HG03175 (cell line): ENCODE measurements around the gene IFI44.

Experiments
- ATAC-seq: cut with Tn5 transposase; IDR thresholded peaks from one replicate; pipeline ENCODE4 v1.9.1; 2021; ENCODE audit warnings: mild to moderate bottlenecking, moderate library complexity; ENCODE audit not compliant: unreplicated experiment

IFI44 gene

DNA sequence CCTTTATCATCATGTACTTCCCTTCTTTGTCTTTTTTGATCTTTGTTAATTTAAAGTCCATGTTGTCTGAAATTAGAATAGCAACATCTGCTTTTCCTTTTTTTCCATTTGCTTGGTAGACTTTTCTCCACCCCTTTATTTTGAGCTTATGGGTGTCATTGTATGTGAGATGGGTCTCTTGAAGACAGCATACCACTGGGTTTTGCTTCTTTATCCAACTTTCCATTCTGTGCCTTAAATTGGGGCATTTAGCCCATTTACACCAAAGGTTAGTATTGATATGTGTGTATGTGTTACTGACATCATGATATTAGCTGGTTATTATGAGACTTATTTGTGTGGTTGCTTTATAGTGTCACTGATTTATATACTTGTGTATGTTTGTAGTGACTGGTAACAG is 50.2 kb downstream of the IFI44 start:
- no peak for ATAC-seq

DNA sequence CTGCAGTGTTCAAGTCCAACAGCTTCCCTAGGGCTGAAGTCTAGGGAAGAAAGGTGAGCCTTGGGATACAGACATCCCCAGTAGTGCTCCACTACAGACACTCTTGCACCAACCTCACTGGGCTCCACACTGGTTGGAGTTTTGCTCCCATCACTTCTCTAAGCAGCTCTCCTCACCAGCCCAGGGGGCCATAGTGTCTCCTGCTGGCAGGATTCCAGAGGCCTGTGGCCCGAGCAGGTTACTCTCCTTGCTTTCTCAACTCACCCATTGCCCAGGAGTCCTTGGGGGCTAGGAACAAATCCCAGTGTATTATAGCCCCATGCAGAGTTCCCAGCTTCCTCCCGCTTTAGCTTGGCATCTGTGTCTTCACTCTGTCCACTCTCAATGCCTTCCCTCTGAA is 52.8 kb downstream of the IFI44 start:
- ATAC-seq: no peak

DNA sequence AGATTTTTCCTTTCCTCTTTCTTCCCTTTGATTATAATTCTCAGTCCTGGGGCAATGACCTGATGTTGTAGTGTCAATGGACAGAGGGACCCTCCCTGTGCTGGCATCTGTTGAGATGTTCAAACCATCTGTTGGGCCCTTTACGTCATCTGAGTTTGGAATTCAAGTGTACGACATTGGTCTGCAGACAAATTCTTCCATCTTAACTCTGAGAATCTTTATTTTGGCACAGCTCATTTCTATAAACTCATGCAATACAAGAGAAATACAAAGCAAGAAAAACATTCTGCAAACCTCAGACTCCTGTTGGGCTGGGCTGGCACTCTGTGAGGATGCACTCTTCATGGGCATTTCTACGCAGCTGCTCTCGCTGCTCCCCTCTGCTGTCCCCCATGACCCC is 54.2 kb downstream of the IFI44 start:
- ATAC-seq: no peak

DNA sequence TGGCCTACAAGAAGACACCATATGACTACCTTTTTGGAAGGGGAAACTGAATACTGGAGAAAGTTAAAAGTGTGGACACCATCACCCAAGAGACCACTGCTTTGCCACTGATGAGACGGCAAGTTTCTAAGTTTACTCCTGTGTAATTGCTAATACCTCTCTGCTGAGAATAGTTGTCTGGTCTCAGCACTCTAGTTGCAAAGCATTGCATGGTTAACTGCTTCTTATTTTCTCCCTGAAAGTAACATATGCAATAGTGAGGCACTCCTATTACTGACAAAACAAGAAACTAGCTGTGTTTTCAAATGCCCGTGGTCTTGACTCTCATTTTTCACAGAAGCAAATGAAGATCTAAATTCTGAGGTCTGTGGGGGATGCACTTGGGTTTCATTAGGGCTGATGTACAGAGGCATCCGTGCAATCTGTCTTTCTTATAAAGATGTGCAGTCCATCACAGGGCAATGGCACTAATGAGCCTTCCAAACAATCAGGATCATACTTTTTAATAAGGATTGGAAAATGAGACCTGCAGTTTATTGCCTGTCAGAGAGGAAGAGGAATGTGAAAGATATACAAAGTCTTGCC is 62.9 kb downstream of the IFI44 start:
- ATAC-seq: no peak

DNA sequence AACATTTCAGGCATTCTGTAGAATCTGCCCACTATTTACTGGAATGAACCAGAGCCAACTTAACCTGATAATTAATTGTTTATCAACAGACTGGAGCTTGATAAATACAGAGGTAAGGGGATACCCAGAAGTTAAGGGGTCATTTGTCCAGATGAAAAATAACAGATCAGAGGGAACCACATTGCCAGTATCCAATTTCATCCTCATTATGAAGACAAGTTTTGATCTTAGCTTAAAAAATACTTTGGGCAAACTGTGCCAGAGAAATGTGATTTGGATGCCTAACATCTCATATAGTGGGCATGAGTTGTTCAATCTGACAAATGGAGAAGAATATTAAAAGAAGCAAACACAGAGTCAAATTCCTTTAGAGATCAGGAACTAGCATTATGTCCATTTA is 63.7 kb downstream of the IFI44 start:
- no peak for ATAC-seq
